Activated CD4-positive, alpha-beta T cell treated with anti-CD3 and anti-CD28 coated beads, Interleukin-2, Interleukin-4, amounts not matched to agents 100 ng/mL and 50 ng/mL, durations not matched to agents 16 hours and 8 hours (primary cell): ENCODE measurements around the gene SVOP.
A peak's percentile ranks its signal among the peaks of the same experiment; 100 is the strongest.
"Not testable (repeated sequence)": the region's sequence is repeated elsewhere in the genome, so short reads cannot be mapped to it uniquely, and the experiment has no call there.

Experiments
- DNase-seq: peaks from one replicate; pipeline ENCODE4 v3.0.0-alpha.2; 2020; ENCODE audit warnings: low spot score

The SVOP gene, protein sequence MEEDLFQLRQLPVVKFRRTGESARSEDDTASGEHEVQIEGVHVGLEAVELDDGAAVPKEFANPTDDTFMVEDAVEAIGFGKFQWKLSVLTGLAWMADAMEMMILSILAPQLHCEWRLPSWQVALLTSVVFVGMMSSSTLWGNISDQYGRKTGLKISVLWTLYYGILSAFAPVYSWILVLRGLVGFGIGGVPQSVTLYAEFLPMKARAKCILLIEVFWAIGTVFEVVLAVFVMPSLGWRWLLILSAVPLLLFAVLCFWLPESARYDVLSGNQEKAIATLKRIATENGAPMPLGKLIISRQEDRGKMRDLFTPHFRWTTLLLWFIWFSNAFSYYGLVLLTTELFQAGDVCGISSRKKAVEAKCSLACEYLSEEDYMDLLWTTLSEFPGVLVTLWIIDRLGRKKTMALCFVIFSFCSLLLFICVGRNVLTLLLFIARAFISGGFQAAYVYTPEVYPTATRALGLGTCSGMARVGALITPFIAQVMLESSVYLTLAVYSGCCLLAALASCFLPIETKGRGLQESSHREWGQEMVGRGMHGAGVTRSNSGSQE

DNA sequence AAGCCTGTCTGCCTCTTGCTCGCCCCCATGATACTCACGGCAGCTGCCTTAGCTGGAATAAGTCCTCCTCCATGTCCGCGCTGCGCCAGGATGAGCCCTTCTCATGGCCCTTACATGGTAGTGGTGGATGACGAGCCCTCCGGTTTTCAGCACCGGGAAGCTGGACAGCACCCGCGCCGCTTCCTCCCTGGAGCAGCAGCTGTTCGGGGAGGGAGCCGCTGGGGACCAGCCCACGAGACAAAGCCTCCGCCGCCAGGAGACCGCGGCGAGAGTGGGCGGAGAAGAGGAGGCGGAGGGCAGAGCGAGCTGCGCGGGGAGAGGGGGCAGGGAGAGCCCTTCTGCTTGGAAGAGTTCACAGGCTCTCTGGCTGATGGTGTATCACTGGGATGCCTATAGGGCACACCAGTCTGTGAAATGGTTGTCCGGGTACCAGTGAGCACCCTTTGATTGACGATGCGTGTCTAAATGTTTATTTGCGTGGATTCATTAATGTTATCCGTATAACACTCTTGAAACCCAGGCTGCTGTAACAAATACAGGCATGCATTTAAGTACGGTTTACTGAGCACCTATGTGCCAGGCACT is at the start of gene SVOP:
SVOP (minus strand) TSS at position 273 of the 585 bp plus-strand sequence; CDS start at position 73, 200 bp downstream.
- DNase-seq = peak; percentile 11

GRCh38 chr12:109069307-109070271 is 48.7 kb upstream of the SVOP start:
- no peak for DNase-seq

DNA sequence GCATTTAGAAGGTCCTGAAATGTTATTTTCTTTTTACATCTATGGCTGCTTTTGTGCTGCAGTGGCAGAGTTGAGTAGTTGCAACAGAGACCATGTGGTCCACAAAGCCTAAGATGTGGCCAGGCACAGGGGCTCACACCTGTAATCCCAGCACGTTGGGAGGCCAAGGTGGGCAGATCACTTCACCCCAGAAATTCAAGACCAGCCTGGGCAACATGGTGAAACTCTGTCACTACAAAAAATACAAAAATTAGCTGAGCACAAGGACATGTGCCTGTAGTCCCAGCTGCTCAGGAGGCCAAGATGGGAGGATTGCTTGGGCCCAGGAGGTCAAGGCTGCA is 45.0 kb upstream of the SVOP start:
- no peak for DNase-seq

- DNase-seq = no peak
These were observed 44.4 kb upstream of the SVOP start for GRCh38 chr12:109065154-109065852.

GRCh38 chr12:109064143-109064542 is 43.3 kb upstream of the SVOP start:
- DNase-seq = no peak

- no peak for DNase-seq
These were observed 37.9 kb upstream of the SVOP start for GRCh38 chr12:109058773-109059172.

GRCh38 chr12:109057376-109057775 is 36.5 kb upstream of the SVOP start:
- DNase-seq = no peak

GRCh38 chr12:109056891-109057290 is 36.0 kb upstream of the SVOP start:
- DNase-seq = no peak

- no peak for DNase-seq
These were observed 33.7 kb upstream of the SVOP start for GRCh38 chr12:109054520-109054919.

- DNase-seq = not testable (repeated sequence)
These were observed 33.3 kb upstream of the SVOP start for GRCh38 chr12:109054124-109054513.

- peak; percentile 61 for DNase-seq
These were observed 32.7 kb upstream of the SVOP start for GRCh38 chr12:109053382-109054123.

DNA sequence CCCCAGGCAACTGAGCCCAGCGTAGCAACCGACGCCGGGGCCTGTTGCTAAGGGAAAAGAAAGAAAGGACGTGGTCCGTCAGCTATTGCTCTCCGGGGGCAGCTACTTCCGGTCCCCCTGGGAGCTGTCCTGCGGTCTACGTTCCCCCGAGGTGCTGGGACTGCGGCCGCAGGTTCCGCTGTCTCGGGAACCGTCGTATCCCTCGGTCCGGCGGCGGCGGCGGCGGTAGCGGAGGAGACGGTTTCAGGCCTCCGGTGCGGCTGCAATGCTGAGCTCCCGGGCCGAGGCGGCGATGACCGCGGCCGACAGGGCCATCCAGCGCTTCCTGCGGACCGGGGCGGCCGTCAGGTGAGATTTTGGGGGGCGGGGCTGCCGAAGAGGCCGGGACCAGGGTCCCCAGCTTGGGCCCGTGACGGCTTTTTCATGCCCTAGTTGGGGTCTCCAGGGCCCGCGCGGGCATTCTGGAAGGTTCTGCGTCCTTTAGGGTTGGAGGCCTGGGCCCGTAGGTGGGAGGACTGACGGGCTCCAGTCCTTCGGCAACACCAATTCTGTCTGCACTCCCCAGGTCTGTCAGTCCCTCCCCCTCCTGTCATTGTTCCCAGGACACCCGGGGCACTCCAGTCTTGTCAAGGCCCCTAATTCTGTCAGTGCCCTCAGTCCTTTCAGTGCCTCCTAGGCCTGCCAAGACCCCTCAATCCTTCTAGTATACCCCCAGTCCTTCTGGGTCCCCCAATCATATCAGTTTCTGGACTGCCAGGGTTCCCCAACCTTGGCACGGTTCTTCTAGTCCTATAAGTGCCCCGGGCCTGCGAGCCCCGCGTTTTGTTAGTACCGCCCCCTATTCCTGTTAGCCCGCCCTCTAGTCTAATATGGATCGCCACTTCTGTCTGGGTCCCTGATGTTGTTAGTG is 31.8 kb upstream of the SVOP start, which contains the start of gene USP30:
USP30 (plus strand) TSS at position 163 of the 910 bp plus-strand sequence; CDS start at position 266, 103 bp downstream.
- DNase-seq = peak; percentile 83

- DNase-seq = no peak
These were observed 31.2 kb upstream of the SVOP start for GRCh38 chr12:109052097-109052413.

DNA sequence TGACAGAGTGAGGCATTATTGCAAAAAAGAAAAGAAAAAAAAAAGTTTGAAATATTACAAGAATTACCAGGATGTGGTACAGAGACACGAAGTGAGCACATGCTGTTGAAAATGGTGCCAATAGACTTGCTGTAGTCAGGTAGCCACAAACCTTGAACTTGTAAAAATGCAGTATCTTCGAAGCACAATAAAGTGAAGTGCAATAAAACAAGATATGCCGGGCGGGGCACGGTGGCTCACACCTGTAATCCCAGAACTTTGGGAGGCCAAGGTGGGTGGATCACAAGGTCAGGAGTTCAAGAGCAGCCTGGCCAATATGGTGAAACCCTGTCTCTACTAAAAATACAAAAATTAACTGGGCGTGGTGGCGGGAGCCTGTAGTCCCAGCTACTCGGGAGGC is 28.9 kb upstream of the SVOP start:
- DNase-seq = not testable (repeated sequence)

GRCh38 chr12:109048706-109049105 is 27.8 kb upstream of the SVOP start:
- not testable (repeated sequence) for DNase-seq

DNA sequence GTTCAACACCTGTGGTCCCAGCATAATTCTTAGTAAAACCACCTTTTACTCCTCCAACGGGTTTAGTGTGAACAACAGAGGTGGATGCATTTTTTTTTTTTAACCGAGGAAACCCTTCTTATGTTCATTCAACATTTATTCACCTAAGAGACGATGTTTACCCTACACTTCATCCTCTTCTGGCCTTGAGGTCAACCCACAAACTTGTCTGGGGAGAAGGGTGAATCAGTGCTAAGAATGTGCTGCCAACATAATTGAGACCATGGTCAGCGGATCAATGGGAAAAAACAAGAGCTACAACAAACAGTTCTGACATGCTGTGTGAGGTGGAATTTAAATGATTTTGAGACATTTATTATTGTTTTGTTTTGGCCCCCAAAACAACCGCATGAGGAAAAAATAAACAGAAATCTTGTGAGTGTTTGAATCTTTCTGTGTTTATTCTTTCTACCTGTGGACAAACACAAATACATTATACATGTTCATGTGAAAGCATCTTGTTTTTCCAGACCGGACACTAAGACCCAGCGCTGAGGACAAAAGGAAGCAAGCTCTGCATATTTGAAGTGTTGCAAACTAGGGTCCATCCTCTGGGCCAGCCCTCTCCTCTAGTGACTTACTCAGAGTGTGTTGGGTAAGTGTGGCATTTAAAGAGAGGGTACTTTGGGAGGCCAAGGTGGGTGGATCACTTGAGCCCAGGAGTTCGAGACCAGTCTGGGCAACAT is 26.4 kb upstream of the SVOP start:
- DNase-seq = no peak

GRCh38 chr12:109044241-109044640 is 23.4 kb upstream of the SVOP start:
- DNase-seq = no peak

GRCh38 chr12:109036975-109037374 is 16.1 kb upstream of the SVOP start:
- no peak for DNase-seq
